Panc1 (cell line): ENCODE measurements around the gene NT5C.

Source experiments
- SIN3A ChIP-seq: IDR thresholded peaks from 2 replicates; pipeline ENCODE4 v1.6.1; 2012; ENCODE audit warnings: low read depth, mild to moderate bottlenecking, low read length, moderate library complexity, borderline replicate concordance; ENCODE audit not compliant: insufficient read depth
- TF ChIP-seq, protein P1 (sequence below): fragments of 450-650 bp; IDR thresholded peaks from 2 replicates; pipeline ENCODE4 v1.5.1; 2017; ENCODE audit warnings: mild to moderate bottlenecking

DNA sequence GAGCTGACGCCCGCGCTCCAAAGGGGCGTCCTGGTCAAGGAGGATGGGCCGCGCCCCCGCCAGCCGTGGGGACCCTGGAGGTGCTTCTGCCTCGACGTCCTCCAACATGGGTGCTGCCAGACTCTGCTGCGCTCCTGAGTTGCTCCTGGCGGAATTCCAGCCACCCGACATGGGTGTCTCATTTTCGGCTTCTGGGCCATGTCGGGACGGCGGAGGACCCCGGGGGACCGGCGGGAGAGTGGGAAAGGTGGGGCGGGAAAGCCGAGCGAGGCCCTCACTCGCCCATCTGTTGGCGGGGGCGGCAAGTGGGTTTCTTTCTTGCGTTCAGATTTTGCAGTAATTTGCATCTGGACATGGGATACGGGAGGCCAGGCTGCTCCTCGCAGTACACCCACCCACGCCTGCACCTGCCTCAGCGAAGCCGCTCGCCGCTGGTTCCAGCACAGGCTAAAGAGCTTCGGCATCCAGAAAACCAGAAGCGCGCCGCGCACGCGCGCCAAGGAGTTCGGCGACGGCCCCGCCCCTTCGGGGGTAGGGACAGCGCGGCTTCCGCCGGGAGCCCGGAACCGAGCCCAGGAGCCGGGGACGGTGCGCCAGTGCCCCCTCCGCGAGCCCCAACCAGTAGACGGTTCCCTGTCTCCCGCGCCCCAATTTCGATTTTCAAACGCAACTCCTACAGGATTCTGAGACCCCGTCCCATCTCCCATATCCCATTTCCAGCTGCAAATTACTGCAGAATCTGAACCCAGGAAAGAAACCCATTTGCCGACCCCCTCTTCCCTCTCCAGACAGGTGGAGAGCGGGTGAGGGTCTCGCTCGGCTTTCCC, 21.9 kb downstream of the NT5C start, which contains the start of gene ARMC7:
- TF ChIP-seq, protein P1, sequence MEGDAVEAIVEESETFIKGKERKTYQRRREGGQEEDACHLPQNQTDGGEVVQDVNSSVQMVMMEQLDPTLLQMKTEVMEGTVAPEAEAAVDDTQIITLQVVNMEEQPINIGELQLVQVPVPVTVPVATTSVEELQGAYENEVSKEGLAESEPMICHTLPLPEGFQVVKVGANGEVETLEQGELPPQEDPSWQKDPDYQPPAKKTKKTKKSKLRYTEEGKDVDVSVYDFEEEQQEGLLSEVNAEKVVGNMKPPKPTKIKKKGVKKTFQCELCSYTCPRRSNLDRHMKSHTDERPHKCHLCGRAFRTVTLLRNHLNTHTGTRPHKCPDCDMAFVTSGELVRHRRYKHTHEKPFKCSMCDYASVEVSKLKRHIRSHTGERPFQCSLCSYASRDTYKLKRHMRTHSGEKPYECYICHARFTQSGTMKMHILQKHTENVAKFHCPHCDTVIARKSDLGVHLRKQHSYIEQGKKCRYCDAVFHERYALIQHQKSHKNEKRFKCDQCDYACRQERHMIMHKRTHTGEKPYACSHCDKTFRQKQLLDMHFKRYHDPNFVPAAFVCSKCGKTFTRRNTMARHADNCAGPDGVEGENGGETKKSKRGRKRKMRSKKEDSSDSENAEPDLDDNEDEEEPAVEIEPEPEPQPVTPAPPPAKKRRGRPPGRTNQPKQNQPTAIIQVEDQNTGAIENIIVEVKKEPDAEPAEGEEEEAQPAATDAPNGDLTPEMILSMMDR, result no peak
- peak; percentile 87; the same call in 1 of the 2 replicates for TF ChIP-seq SIN3A
